Measurements from ENCODE around the gene SLC35E1.

- TF ChIP-seq POLR2A (IDR thresholded peaks at IDR 0.05; ENCODE audit: low read length) (no peak), GATA1 (IDR thresholded peaks at IDR 0.05; ENCODE audit: low read depth, low read length) (no peak)
Measured at GRCh38 chr19:16529466-16530144, 42.6 kb downstream of the SLC35E1 start.
